ENCODE results near the gene CFAP410.
"Not testable (repeated sequence)": the region's sequence is repeated elsewhere in the genome, so short reads cannot be mapped to it uniquely, and the experiment has no call there.

Gene CFAP410

DNA sequence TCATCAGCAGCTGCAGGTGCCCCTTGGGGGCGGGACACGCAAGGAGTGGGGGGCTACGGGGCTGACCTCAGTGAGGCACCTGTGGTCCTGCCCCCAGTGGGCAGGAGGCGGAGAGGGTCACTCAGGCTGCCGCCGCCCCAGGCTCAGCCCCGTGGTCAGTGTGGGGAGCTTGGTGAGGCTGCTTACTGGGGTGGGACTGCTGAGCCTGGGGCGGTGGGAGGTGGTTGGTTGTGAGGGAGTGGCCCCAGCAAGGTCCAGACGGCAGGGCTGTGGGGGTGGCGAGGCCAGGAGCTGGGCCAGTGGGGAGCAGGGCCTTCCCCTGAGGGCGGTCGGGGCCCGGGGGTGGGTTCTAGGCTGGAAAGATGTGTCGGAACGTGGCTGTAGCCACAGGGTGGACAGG is 25.1 kb downstream of the CFAP410 start:
- DNase-seq, result no peak

DNA sequence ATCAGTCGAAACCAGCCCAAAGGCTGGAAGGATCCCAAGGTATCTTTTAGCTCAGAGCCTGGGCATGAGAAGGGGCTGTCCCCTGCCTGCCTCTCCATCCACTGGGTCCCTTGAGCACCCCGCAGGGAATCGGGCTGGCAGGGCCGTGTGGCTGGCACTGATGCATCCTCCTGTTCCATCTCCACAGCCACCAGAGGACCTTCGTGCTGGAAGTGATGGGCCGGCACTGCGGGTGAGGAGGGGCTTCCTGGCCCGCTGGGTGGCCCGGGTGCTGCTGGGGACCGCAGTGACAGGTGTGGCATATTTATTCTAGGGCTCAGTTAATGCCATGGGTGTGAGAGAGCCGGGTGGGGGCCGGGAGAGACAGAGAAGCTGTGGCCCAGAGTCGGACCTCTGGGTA is 25.7 kb downstream of the CFAP410 start:
- DNase-seq, result no peak

DNA sequence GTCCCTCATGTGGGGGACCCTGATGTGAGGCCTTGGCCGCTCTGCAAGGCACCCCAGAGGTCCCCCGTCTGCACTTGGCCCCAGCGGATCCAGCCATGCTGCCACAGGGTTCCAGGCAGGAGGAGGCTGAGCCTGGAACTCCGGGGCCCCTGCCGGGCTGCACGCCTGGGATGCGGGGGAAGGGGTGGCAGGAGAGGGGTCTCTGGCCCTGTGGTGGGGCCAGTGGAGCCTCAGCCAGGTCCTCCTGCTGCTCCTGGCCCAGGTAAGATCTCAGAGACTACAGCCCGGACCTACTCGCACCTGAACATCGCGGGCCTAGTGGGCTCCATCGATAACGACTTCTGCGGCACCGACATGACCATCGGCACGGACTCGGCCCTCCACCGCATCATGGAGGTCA is 26.5 kb downstream of the CFAP410 start:
- DNase-seq, result no peak

DNA sequence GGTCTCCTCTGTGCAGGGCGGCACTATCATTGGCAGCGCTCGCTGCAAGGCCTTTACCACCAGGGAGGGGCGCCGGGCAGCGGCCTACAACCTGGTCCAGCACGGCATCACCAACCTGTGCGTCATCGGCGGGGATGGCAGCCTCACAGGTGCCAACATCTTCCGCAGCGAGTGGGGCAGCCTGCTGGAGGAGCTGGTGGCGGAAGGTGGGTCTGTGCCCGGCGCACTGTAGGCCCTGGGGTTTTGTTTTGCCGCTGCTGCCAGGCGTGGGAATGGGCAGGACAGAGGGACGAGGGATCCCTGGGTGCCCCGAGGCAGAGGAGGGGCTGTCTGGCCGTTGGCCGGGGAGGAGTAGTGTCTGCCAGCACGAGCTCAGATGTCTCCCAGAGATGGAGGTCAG is 27.1 kb downstream of the CFAP410 start:
- DNase-seq, result no peak

DNA sequence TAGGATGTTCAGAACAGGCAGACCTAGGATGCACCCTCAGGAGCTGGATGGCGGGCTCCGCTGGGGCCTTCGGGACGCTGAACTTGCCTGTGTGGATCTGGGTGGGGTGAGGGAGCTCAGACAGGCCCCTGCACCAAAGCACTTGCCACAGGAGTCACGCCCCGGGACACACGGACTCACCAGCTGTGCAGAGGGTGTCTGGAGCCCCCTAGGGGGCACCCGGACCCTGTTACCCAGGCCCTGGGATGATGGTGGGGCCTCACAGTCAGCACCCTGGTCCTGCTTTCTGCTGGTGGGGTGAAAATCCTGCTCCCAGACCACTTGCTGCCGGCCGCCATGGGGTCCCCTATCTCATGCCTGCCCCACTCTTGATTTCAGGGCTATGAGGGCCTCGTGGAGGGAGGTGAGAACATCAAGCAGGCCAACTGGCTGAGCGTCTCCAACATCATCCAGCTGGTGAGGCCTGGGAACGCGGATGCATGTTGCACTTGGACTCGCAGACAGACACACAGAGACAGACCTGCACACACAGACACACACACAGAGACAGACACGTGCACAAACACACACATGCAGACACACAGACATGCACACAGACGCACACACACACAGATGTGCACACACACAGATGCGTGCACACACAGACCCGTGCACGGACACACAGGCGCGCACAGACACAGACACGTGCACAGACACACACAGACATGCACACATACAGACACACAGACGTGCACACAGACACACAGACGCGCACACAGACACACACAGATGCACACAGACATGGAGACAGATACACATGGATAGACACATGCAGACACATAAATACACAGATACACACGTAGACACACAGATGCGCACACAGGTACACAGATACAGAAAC is 28.3 kb downstream of the CFAP410 start:
- DNase-seq, result no peak

DNA sequence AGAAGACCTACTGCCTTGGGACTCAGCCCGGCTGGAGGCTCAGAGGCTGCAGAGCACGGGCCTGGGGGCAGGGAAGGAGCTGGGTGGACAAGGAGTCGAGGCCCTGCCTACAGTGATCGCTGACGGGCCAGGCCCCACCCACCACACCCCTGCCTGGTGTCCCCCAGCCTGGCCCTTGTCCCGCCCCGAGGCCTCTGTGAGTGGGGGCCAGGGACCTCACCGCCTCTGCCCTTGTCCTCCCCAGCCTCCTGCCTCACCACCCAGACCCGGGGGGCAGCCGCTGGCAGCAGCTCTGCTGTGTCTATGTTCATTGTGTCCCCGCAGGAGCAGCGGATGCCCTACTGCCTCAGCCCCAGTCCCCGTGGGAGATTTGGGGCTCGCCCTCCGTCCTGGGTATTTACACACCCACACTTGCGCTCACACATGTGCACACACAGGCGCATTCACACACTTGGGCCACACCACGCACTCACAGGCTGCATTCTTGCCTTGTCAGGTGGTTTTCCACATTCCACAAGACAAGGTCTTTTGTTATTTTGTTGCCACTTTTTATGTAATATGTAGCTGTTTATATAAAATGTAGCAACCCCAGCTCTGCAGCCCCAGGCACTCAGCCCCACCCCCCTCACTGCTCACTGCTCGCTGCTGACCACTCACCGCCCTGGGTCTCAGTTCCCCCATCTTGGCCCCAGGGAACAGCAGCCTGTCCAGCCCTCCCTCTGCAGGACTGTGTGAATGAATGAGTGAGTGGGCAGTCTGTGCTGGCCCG is 32.1 kb downstream of the CFAP410 start:
- no peak for DNase-seq

DNA sequence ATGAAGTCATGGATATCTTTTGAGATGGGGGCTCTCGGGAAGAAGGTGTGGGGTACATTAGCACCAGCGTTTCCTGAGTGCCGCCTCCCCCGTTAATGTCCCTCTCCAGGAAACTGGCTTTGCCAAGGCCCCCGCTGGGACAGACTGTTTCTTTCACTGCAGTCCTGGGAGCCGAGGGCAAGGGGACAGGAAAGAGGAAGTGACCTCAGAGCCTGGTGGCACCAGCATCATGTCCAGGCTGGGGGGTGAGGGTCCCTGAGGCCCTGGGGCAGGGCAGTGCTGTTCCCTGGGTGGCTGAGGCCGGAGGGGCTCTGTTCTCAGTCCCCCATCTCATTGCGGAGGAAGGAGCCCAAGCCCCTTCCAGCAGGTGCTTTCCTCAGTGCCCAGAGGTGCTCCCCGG is 33.5 kb downstream of the CFAP410 start:
- DNase-seq, result no peak

DNA sequence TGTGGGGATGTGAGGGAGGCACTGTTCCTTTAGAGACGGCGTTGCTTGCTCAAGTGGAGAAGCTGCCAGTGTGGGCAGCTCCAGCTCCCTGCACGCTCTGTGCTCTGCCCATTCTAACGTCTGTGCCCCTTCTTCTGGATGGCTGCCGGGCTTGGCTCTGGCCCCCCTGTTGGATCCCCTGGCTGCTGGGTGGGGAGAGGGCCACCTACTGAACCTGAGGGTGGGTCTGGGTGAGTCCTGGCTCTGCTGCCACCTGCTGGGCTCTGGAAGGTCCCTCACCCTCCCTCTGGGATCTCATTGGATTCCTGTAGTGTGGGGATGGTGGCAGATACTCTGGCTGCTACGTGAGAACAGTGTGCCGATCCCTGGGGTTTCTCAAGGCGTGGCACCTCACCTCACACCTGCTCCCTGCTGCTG is 34.3 kb downstream of the CFAP410 start:
- DNase-seq, result no peak

DNA sequence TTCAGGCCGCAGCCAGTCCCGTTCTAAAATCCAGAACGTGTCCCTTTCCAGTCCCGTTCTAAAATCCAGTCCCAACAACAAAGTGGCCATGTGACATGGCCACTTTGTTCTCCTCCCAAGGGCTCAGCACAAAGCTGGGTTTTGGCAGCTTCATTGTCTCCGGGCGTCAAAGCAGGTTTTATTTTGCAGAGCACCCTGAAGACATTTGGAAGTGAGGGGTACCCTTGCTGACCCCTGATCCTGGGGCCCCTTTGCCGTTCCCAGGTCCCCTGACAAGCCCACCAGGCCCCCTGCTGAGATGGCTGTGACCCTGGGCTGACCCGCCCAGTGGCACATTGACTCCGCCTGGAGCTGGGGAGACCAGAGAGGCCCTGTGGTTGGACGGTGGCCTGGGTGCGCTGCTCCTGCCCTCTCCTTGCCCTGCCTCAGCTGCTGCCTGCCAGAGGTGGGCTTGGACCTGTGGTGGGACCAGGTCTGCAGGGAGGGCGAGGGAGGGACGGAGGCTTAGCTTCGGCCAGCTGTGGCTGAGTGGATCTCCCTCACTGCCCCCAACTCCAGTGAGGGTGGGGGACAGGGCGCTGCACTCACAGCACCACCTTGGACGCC is 35.1 kb downstream of the CFAP410 start:
- DNase-seq, result no peak

DNA sequence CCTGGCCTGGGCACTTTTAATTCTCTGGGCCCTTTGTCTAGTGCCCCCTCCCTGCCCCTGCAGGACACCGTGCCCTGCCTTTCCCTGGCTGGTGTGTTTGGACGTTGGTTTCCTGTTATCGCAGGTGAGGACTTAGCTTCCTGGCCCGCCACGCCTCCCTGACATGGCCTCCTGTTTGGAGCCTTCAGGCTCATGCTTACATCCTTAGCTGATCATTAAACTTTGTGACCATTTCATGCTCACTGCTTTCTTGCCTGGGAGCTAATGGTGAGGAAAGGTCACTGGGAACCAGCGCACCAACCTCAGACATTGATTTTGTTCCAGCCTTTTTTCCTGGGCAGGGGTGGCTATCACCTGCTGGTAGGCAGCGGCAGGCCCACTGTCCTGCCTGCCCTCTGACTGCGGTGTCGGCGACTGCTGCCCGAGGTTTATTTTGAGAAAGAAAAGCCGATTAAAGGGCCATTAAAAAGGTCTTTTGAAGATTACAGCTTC is 35.7 kb downstream of the CFAP410 start:
- DNase-seq, result no peak

DNA sequence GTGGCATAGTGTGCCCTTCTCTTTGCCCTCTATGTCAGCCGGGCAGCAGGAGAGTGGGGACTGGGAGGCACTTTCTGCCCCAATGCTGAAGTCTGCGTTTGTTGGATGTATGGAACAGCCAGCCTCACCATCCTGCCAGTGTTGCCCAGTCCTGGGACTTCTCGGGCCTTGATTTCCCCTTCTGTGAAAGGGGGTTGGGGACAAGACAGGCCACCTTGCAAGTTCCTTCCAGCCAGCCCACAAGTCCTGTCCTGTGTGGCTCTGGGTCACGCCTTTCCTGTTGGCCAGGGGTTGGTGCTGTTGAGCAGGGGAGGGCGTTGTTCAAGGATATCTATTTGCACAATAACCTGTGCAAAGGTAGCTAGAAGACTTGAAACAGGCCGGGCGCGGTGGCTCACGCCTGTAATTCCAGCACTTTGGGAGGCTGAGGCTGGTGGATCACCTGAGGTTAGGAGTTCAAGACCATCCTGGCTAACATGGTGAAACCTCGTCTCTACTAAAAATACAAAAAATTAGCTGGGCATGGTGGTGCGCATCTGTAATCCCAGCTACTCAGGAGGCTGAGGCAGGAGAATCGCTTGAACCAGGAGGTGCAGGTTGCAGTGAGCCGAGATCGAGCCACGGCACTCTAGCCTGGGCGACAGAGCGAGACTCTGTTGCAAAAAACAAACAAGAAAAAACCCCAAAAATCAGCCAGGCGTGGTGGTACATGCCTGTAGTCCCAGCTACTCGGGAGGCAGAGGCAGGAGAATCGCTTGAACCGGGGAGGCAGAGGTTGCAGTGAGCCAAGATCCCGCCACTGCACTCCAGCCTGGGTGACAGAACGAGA is 36.4 kb downstream of the CFAP410 start:
- DNase-seq, result not testable (repeated sequence)

DNA sequence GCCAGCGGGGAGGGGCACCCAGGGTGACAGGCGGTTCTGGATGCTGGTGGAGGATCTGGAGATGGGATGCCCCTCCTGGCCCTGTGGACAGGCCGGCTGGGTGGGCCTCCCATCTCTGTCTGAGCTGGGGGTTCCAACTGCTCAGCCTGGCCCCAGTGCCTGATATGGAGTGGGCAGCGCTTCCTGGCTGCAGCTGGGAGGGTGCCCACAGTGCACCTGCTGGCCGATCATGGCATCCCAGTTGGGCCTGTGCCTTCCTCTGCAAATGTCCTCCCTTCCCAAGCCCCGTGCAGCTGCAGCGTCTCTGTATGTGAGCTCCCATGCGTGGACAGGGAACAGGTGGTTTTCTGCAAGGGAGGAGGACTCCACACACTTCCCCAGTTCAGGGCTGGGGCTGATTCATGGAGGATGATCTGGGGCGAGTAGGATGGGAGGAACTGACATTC is 37.2 kb downstream of the CFAP410 start:
- DNase-seq, result no peak

DNA sequence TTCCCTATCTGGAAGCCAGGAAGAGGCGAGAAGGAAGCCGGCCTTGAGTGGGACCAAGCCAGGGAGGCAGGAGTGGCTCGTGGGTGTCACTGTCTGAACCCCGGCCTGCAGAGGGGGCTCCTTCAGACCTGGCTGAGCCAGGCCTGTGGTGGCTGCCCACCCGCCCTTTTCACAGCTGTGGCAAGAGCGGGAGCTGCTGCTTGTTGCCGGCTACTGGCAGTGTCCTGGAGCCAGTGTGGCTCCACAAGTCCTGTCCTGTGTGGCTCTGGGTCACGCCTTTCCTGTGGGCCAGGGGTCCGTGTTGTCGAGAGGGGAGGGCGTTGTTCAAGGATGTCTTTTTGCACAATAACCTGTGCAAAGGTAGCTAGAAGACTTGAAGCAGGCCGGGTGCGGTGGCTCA is 38.0 kb downstream of the CFAP410 start:
- no peak for DNase-seq

DNA sequence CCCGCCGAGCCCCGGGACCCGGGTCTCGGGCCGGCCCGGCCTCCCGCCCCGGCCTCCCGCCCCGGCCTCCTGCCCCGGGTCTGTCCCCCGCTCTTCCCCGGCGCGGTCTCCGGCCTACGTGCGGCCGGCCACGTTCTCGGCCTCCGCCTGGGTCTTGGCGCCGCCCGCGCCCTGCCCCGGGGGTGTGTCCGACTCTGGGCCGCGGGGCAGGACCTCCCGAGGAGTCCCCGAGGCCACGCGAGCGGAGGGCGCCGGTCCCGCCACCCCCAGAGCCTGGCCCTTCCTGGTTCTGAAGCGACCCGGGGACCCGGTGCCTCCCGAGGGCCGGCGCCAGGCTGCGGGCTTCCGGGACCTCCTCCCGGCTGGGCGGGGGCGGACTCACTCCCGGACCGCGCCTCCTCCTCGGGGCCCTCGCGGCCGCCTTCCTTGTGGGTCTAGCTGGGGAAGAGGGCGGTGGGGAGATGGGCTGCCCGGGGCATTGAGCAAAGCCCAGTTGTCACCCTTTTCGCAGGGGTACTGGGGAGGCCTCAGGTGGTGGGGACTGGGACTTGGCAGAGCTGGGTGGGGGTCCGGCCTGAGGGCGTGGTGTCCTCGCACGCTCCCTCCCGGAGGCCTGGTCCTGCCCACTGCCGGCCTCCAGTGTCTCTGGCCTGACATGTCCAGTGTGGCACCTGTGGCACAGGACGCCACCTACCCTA is 38.8 kb downstream of the CFAP410 start:
- peak; percentile 64 for DNase-seq

DNA sequence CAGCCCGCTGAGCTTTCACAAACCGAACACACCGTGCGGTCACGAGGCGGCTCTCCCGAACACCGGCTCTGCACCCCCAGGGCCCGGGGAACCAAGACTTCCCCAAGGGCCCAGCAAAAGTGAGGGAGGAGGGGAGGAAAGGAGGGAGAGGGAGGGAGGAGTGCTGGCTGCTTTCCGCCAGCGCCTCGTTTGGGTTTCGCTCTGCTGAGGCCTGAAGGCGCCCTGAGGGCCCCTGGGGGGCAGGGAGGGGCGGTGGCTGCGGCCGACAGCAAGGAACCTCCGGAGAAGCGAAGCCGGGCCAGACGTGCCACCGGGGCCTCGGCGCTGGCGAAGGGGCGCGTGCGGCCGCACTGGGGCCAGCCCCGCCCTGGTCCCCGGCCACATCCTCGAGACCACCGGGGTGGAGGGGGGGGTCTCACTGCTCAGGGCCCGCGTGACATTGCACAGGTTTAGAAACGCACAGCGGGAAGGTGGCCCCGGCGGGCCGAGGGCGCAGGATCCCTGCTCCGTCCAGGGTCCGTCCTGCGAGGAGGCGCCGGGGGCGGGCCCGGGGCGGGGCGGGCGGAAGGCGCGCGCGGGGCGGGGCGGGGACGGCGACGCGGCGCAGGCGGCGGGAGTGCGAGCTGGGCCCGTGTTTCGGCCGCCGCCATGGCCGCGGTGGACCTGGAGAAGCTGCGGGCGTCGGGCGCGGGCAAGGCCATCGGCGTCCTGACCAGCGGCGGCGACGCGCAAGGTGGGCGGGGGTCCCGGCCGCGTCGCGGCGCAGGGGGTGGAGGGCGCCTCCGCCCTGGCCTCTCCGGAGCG is 39.5 kb downstream of the CFAP410 start, which contains the start of gene PFKL:
PFKL (plus strand) TSS at position 596 of the 804 bp plus-strand sequence; CDS start at position 649, 53 bp downstream.
- peak; percentile 52 for DNase-seq

DNA sequence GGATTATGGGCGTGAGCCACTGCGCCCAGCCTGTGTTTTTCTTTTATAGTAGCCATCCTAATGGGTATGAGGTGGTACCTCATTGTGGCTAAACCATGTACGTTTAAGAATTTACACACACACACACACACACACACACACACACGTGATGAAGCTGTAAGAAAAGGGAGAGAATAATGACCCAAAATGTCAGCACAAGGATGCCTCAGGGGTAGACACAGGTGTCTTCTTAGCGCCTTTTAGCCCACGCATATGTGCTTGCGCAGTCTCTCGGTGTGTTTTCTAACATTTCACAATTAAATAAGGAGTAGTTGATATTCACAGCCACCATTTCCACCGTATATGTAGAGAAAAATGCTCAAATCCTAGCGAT is 40.1 kb downstream of the CFAP410 start:
- DNase-seq, result peak; percentile 29

DNA sequence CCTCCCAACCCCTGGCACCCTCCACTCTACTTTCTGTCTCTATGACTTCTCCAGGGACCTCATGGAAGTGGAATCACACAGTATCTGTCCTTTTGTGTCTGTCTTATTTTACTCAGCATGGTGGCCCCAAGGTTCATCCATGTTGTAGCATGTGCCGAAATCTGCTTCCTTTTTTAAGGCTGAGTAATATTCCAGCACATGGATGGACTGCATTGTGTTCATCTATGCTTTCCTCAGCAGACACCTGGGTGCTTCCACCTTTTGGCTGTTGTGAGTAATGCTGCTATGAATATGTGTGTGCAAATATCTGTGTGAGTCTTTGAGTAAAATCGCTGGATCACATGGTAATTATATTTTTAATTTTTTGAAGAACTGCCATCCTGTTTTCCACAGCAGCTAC is 40.9 kb downstream of the CFAP410 start:
- peak; percentile 29 for DNase-seq

DNA sequence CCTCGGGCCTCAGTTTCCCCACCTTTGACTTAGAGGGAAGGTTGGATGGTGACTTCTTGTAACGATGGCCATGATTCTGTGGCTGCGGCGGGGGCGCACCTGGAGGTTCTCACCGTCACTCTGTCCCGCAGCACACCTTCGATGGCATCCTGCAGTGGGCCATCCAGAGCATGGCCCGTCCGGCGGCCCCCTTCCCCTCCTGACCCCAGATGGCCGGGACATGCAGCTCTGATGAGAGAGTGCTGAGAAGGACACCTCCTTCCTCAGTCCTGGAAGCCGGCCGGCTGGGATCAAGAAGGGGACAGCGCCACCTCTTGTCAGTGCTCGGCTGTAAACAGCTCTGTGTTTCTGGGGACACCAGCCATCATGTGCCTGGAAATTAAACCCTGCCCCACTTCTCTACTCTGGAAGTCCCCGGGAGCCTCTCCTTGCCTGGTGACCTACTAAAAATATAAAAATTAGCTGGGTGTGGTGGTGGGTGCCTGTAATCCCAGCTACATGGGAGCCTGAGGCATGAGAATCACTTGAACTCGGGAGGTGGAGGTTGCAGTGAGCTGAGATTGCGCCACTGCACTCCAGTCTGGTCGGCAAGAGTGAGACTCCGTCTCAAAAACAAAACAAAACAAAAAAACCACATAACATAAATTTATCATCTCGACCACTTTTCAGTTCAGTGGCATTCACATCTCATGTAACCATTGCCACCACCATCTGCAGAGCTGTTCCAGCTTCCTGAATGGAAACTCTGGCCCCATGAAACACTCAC is 41.5 kb downstream of the CFAP410 start:
- DNase-seq, result peak; percentile 84

DNA sequence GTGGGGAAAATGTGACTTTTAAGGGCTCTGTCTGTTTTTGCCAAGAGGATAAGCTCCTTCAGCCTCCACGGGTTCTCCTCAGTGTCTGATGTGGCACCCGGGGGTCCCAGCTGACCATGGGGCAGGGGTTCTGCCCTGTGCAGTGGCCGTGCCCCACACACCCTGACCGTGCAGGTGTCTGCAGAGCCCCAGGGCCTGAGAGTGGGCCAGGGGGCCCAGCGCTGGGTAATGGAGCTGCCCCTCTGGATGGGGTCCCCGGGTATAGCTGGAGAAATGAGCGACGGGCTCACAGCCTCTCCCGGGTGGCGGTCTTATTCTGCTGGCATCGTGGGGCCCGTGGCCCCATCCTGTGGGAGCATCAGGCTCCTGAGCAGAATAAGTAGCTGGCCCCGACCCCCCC is 42.3 kb downstream of the CFAP410 start:
- DNase-seq, result no peak

DNA sequence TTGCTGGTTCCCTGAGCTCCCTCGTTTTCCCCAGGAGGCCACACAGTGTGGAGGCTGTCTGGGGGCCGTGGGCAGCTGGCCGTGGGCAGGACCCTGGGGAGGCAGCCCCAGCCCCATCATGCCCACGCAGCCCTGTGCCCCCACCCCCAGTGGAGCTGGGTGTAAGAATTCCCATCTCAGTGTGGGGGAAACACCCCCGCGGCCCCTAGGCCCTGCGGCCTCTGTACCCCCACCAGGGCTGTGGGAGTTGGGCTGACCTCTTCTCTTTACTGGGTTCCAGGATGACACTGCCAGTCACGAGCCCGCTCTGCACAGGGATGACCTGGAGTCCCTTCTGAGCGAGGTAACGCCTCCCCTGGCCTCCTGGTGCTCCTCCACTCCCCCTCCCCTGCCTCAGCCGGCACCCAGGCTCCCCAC is 43.1 kb downstream of the CFAP410 start:
- DNase-seq, result no peak
